HCT116 (cell line): Measurements from ENCODE around the gene SHTN1. TPM values are rescaled to one million over a fixed set of nuclear protein-coding genes. Genes with fewer than 3 reads are reported as not detected.

ENCODE experiments used
- ATAC-seq: fragments of 200-7000 bp; cut with Tn5 transposase; 2 replicates; pipeline ENCODE4 v1.9.1; 2020; ENCODE audit warnings: mild to moderate bottlenecking, moderate library complexity
- BruUV-seq: library from RNA; stranded (reverse); fragments of 400-500 nt; replicated peaks from 2 replicates; lab custom pipeline; 2021; lab: Mats Ljungman, UMichigan
- CTCF ChIA-PET: fragments of 300-600 bp; sonication (Branson Sonifier 250); formaldehyde crosslinking; loops from one replicate; lab custom pipeline; 2021; ENCODE audit warnings: antibody characterized with exemption; lab: Charles Lee
- POLR2A ChIA-PET: fragments of 300-600, 350-600 bp; sonication (Branson Sonifier 250); formaldehyde crosslinking; loops from one replicate; lab custom pipeline; 2021; ENCODE audit warnings: antibody characterized with exemption; lab: Charles Lee
- RAD21 ChIA-PET, 2 experiments: fragments of 300-600 bp; sonication (Branson Sonifier 250); formaldehyde crosslinking; loops; one replicate each; lab custom pipeline; 2023; ENCODE audit warnings: low total read pairs in 2 of 2; ENCODE audit not compliant: uncharacterized antibody in 2 of 2, unreplicated experiment in 2 of 2, low non-redundant PET in 1 of 2; lab: Charles Lee
- DNase-seq: peaks from one replicate; pipeline ENCODE4 v3.0.0-alpha.2; 2010; ENCODE audit warnings: low read depth, low spot score
- H2AFZ ChIP-seq: fragments of 200-600 bp; shearing (Covaris generic), sonication (generic); 2 replicates; pipeline ENCODE4 v1.6.1; 2017; ENCODE audit warnings: low read depth, mixed run types, mixed read lengths, antibody characterized with exemption, low read length; ENCODE audit not compliant: poor library complexity, severe bottlenecking
- H3K27ac ChIP-seq: 2 replicates; pipeline ENCODE4 v1.5.1; 2012; ENCODE audit warnings: low read depth, low read length
- H3K27me3 ChIP-seq: fragments of 200-600 bp; sonication (generic); 2 replicates; pipeline ENCODE4 v1.6.1; 2016; ENCODE audit warnings: mixed run types, low read length, mixed read lengths; ENCODE audit not compliant: insufficient read depth
- H3K36me3 ChIP-seq, 2 experiments: fragments of 200-500 bp in 1 of 2; fragments of 200-600 bp in 1 of 2; sonication (Bioruptor generic) in 1 of 2; sonication (generic) in 1 of 2; 2 replicates each; pipeline versions ENCODE4 v1.5.1 to v1.6.1; 2014 to 2016; ENCODE audit warnings: low read length in 2 of 2, inconsistent platforms in 1 of 2, mixed read lengths in 1 of 2, mixed run types in 1 of 2; ENCODE audit not compliant: insufficient read depth in 2 of 2, control insufficient read depth in 1 of 2
- H3K4me1 ChIP-seq, 2 experiments: fragments of 200-600 bp in 1 of 2; sonication (generic) in 1 of 2; 2 replicates each; pipeline versions ENCODE4 v1.5.1 to v1.6.1; 2012 to 2017; ENCODE audit warnings: low read length in 2 of 2, inconsistent platforms in 1 of 2, mild to moderate bottlenecking in 1 of 2, mixed read lengths in 1 of 2, mixed run types in 1 of 2, moderate library complexity in 1 of 2; ENCODE audit not compliant: insufficient read depth in 2 of 2, control insufficient read depth in 1 of 2
- H3K4me2 ChIP-seq: fragments of 200-600 bp; sonication (generic); 2 replicates; pipeline ENCODE4 v1.6.1; 2017; ENCODE audit warnings: mixed run types, low read length, mixed read lengths
- H3K4me3 ChIP-seq, 2 experiments: fragments of 200-600 bp in 1 of 2; sonication (generic) in 1 of 2; replicated peaks in 1 of 2; 2 replicates each; pipeline ENCODE4 v1.5.1; 2011 to 2016; ENCODE audit warnings: low read length in 2 of 2, control low read depth in 1 of 2, low read depth in 1 of 2, mild to moderate bottlenecking in 1 of 2, mixed read lengths in 1 of 2, mixed run types in 1 of 2
- H3K79me2 ChIP-seq: fragments of 200-600 bp; sonication (generic); 2 replicates; pipeline ENCODE4 v1.6.1; 2017; ENCODE audit warnings: mild to moderate bottlenecking, mixed run types, low read length, moderate library complexity, mixed read lengths; ENCODE audit not compliant: insufficient read depth
- H3K9ac ChIP-seq: fragments of 200-600 bp; sonication (generic); 2 replicates; pipeline ENCODE4 v1.6.1; 2016; ENCODE audit warnings: low read length, mixed read lengths
- H3K9me2 ChIP-seq: fragments of 200-600 bp; sonication (generic), shearing (Covaris generic); 2 replicates; pipeline ENCODE4 v1.6.1; 2017; ENCODE audit warnings: mixed run types, mild to moderate bottlenecking, moderate library complexity; ENCODE audit not compliant: insufficient read depth
- H3K9me3 ChIP-seq, 2 experiments: fragments of 200-500 bp in 1 of 2; fragments of 200-600 bp in 1 of 2; sonication (Bioruptor generic) in 1 of 2; sonication (generic) in 1 of 2; 2 replicates each; pipeline ENCODE4 v1.6.1; 2014 to 2017; ENCODE audit warnings: low read length in 2 of 2, mixed read lengths in 2 of 2, inconsistent platforms in 1 of 2, low read depth in 1 of 2, mild to moderate bottlenecking in 1 of 2, mixed run types in 1 of 2, moderate library complexity in 1 of 2; ENCODE audit not compliant: control insufficient read depth in 1 of 2, insufficient read depth in 1 of 2
- H4K20me1 ChIP-seq: fragments of 200-600 bp; sonication (generic), shearing (Covaris generic); 2 replicates; pipeline ENCODE4 v1.6.1; 2017; ENCODE audit warnings: mixed run types, mild to moderate bottlenecking, moderate library complexity; ENCODE audit not compliant: insufficient read depth
- EGR1 ChIP-seq: IDR thresholded peaks from 2 replicates; pipeline ENCODE4 v1.6.1; 2012; ENCODE audit warnings: low read depth
- ELF1 ChIP-seq: IDR thresholded peaks from 2 replicates; pipeline ENCODE4 v1.6.1; 2012; ENCODE audit warnings: low read depth, borderline replicate concordance
- EZH2 ChIP-seq: fragments of 200-600 bp; sonication (generic); IDR thresholded peaks from 2 replicates; pipeline ENCODE4 v1.6.1; 2017; ENCODE audit warnings: antibody characterized with exemption, mixed run types
- EZH2phosphoT487 ChIP-seq: fragments of 200-600 bp; IDR thresholded peaks from 2 replicates; pipeline ENCODE4 v1.6.1; 2018; ENCODE audit warnings: antibody characterized with exemption, borderline replicate concordance
- JUND ChIP-seq: IDR thresholded peaks from 2 replicates; pipeline ENCODE4 v1.6.1; 2012
- POLR2A ChIP-seq: IDR thresholded peaks from 2 replicates; pipeline ENCODE4 v1.7.0; 2011; ENCODE audit warnings: borderline replicate concordance; ENCODE audit not compliant: insufficient read depth, insufficient read length; ENCODE audit errors: extremely low read depth
- TCF7L2 ChIP-seq: IDR thresholded peaks from 2 replicates; pipeline ENCODE4 v1.7.0; 2011; ENCODE audit warnings: borderline replicate concordance, inconsistent platforms; ENCODE audit not compliant: insufficient read depth, insufficient read length; ENCODE audit errors: extremely low read depth
- YY1 ChIP-seq: IDR thresholded peaks from 2 replicates; pipeline ENCODE4 v1.6.1; 2011; ENCODE audit warnings: low read length, low read depth, moderate library complexity, mild to moderate bottlenecking; ENCODE audit not compliant: insufficient replicate concordance; ENCODE audit errors: extremely low read depth
- ZNF274 ChIP-seq: fragments of 200-500 bp; sonication (Bioruptor generic); IDR thresholded peaks from 2 replicates; pipeline ENCODE4 v1.6.1; 2014; ENCODE audit warnings: mild to moderate bottlenecking, low read depth, low read length, inconsistent platforms
- intact Hi-C: fragments of 100-400 bp; cut with micrococcal nuclease; formaldehyde crosslinking; loops from 2 replicates; pipeline ENCODE4 v1.10.0; 2022
- total RNA-seq: library from RNA; stranded (reverse); gene quantifications from one replicate; pipeline ENCODE4 v1.2.1, GENCODE V29; 2021; ENCODE audit not compliant: unreplicated experiment
- TF ChIP-seq, protein P1 (sequence below), 3 experiments: fragments of 200-600 bp in 1 of 3; sonication (generic) in 1 of 3; IDR thresholded peaks in 2 of 3; conservative IDR thresholded peaks in 1 of 3; 2 replicates each; pipeline ENCODE4 v1.5.1; 2012 to 2017; ENCODE audit warnings: low read depth in 2 of 3, low read length in 2 of 3, antibody characterized with exemption in 1 of 3, borderline replicate concordance in 1 of 3, control low read depth in 1 of 3, mild to moderate bottlenecking in 1 of 3, mixed read lengths in 1 of 3, mixed run types in 1 of 3, moderate library complexity in 1 of 3; ENCODE audit not compliant: insufficient read depth in 1 of 3
- TF ChIP-seq, protein P2 (sequence below): IDR thresholded peaks from 2 replicates; pipeline ENCODE4 v1.6.1; 2012
- TF ChIP-seq, protein P3 (sequence below): IDR thresholded peaks from 2 replicates; pipeline ENCODE4 v1.6.1; 2012

SHTN1 gene
- total RNA-seq, 1 experiment from 2014 or later = 64.0 TPM

DNA sequence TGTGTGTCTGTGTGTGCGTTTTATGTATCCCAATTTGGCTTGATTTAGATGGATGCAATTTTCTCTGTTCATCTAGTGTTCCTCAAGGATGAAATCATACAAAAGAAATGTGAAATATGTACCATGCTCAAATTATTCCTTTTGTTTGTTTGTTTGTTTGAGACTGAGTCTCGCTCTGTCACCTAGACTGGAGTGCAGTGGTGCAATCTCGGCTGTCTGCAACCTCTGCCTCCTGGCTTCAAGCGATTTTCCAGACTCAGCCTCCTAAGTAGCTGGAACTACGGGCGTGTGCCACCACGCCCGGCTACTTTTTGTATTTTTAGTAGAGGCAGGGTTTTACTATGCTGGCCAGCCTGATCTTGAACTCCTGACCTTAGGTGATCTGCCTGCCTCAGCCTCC is 11.3 kb upstream of the SHTN1 start:
- ChIA-PET RAD21 (no interaction called here), POLR2A (no interaction called here)

More for the DNA sequence above, 11.3 kb upstream of the SHTN1 start:
- CTCF ChIA-PET = no interaction called here
- Histone ChIP-seq H3K27me3 (no peaks in the 10 kb centered on the region), H3K4me3 (no peak overlapping the region), H3K4me2 (no peak overlapping the region), H2AFZ (no peak overlapping the region), H3K36me3 (no peaks in the 10 kb centered on the region), H3K9ac (no peak overlapping the region), H3K79me2 (no peaks in the 10 kb centered on the region), H4K20me1 (no peaks in the 10 kb centered on the region), H3K9me3 (no peaks in the 10 kb centered on the region), H3K4me1 (peaks cover 0 to 4% of the 10 kb centered on the region in 2 experiments; a peak in 1 of 4 replicates), H3K27ac (no peak overlapping the region), H3K9me2 (no peaks in the 10 kb centered on the region)
- DNase-seq = no peak
- TF ChIP-seq EZH2 (no peak), ELF1 (no peak), JUND (no peak), ZNF274 (no peak), TCF7L2 (no peak), EZH2phosphoT487 (no peak), POLR2A (no peak), YY1 (no peak), EGR1 (no peak)
- TF ChIP-seq, protein P1, sequence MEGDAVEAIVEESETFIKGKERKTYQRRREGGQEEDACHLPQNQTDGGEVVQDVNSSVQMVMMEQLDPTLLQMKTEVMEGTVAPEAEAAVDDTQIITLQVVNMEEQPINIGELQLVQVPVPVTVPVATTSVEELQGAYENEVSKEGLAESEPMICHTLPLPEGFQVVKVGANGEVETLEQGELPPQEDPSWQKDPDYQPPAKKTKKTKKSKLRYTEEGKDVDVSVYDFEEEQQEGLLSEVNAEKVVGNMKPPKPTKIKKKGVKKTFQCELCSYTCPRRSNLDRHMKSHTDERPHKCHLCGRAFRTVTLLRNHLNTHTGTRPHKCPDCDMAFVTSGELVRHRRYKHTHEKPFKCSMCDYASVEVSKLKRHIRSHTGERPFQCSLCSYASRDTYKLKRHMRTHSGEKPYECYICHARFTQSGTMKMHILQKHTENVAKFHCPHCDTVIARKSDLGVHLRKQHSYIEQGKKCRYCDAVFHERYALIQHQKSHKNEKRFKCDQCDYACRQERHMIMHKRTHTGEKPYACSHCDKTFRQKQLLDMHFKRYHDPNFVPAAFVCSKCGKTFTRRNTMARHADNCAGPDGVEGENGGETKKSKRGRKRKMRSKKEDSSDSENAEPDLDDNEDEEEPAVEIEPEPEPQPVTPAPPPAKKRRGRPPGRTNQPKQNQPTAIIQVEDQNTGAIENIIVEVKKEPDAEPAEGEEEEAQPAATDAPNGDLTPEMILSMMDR (IDR thresholded peaks at IDR 0.05 in 2 of 3, conservative IDR thresholded peaks at IDR 0.05 in 1 of 3; ENCODE audit: borderline replicate concordance in 1 of 3, insufficient read depth in 1 of 3, low read depth in 2 of 3, low read length in 2 of 3) = no peak
- TF ChIP-seq, protein P2, sequence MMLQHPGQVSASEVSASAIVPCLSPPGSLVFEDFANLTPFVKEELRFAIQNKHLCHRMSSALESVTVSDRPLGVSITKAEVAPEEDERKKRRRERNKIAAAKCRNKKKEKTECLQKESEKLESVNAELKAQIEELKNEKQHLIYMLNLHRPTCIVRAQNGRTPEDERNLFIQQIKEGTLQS = no peak
- TF ChIP-seq, protein P3, sequence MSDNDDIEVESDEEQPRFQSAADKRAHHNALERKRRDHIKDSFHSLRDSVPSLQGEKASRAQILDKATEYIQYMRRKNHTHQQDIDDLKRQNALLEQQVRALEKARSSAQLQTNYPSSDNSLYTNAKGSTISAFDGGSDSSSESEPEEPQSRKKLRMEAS = no peak
- intact Hi-C loops = no loop called here
- BruUV-seq = no TSS peak
- ATAC-seq = no peak
